Mucosa of descending colon (tissue), 3 donors: ENCODE results near the gene ROBO2. TPM values are rescaled to one million over a fixed set of nuclear protein-coding genes. Genes with fewer than 3 reads are reported as not detected.

Experiments used
- ATAC-seq: fragments of 200-7000 bp; cut with Tn5 transposase; one replicate; pipeline ENCODE4 v1.9.1; 2020; ENCODE audit warnings: mild to moderate bottlenecking, moderate library complexity
- DNase-seq, 3 donors: peaks; one replicate each; pipeline ENCODE4 v3.0.0-alpha.2; 2020
- H3K36me3 ChIP-seq: fragments of 200-600 bp; one replicate; pipeline ENCODE4 v1.8.0; 2021; ENCODE audit warnings: low read depth, mild to moderate bottlenecking
- H3K4me1 ChIP-seq: fragments of 200-600 bp; one replicate; pipeline ENCODE4 v1.8.0; 2021; ENCODE audit warnings: low read depth, mild to moderate bottlenecking
- H3K4me3 ChIP-seq: fragments of 200-600 bp; one replicate; pipeline ENCODE4 v1.8.0; 2021; ENCODE audit warnings: mild to moderate bottlenecking
- H3K9me3 ChIP-seq: fragments of 200-600 bp; one replicate; pipeline ENCODE4 v1.8.0; 2021; ENCODE audit warnings: mild to moderate bottlenecking
- CTCF ChIP-seq: fragments of 200-600 bp; IDR thresholded peaks from one replicate; pipeline ENCODE4 v1.8.0; 2022; ENCODE audit warnings: antibody characterized with exemption, mild to moderate bottlenecking
- intact Hi-C, 2 donors: fragments of 100-400 bp; cut with DNase I in 1 of 2; cut with micrococcal nuclease in 1 of 2; formaldehyde crosslinking; loops; one replicate each; pipeline versions ENCODE4 v1.11.0 to v1.11.1; 2022; cut with DNase I, micrococcal nuclease
- total RNA-seq, 3 donors: library from RNA; stranded (reverse); fragmentation: NEBNext Ultra II Directional in 2 of 3; extraction: Animal tissue kit (Norgen Biotek cat#: 25700) in 2 of 3; gene quantifications; one replicate each; pipeline versions ENCODE4 v1.2.1 to v1.2.4, GENCODE V29; 2021 to 2023
- donor health status: DM: no; HTN: no; CAD: no; lungs with moderate emphysema.
- donor health status: DM: no; HTN: no; CAD: no.
- donor health status: DM: no; HTN: yes; CAD: no.

ROBO2 gene
- total RNA-seq, 3 donors from 2014 or later, result 1.3 to 2.1 (median 1.4) TPM

GRCh38 chr3:77426531-77426930, 386.6 kb downstream of the ROBO2 start:
- no peaks in the 10 kb centered on the region for H3K9me3 ChIP-seq
- H3K36me3 ChIP-seq, result no peaks in the 10 kb centered on the region
- H3K4me1 ChIP-seq, result no peaks in the 10 kb centered on the region
- H3K4me3 ChIP-seq, result no peak overlapping the region
- ATAC-seq (no peak), DNase-seq (no peak)
- TF ChIP-seq CTCF, result no peak
- intact Hi-C loops, result no loop called here

- Histone ChIP-seq H3K4me1 (no peaks in the 10 kb centered on the region), H3K4me3 (no peak overlapping the region), H3K9me3 (no peaks in the 10 kb centered on the region), H3K36me3 (no peaks in the 10 kb centered on the region)
- ATAC-seq (no peak), DNase-seq (no peak)
- no peak for TF ChIP-seq CTCF
- intact Hi-C loops, result no loop called here
These were observed 387.6 kb downstream of the ROBO2 start for GRCh38 chr3:77427528-77427927.

GRCh38 chr3:77436908-77437307, 397.0 kb downstream of the ROBO2 start:
- no peak for DNase-seq
- H3K4me3 ChIP-seq, result no peak overlapping the region
- H3K9me3 ChIP-seq, result no peaks in the 10 kb centered on the region
- no peak for TF ChIP-seq CTCF
- H3K36me3 ChIP-seq, result no peaks in the 10 kb centered on the region
- ATAC-seq, result no peak
- no peaks in the 10 kb centered on the region for H3K4me1 ChIP-seq
- intact Hi-C loops, result no loop called here

- Histone ChIP-seq H3K9me3 (no peaks in the 10 kb centered on the region), H3K4me3 (no peak overlapping the region), H3K4me1 (no peaks in the 10 kb centered on the region), H3K36me3 (no peaks in the 10 kb centered on the region)
- intact Hi-C loops, result no loop called here
- DNase-seq (no peak), ATAC-seq (no peak)
- no peak for TF ChIP-seq CTCF
These were observed 406.2 kb downstream of the ROBO2 start for GRCh38 chr3:77446084-77446483.

GRCh38 chr3:77446761-77447160, 406.9 kb downstream of the ROBO2 start:
- ATAC-seq, result no peak
- intact Hi-C loops, result no loop called here
- no peak for DNase-seq
- no peaks in the 10 kb centered on the region for H3K4me1 ChIP-seq
- H3K36me3 ChIP-seq, result no peaks in the 10 kb centered on the region
- TF ChIP-seq CTCF, result no peak
- H3K4me3 ChIP-seq, result no peak overlapping the region
- H3K9me3 ChIP-seq, result no peaks in the 10 kb centered on the region
